Prostate gland (tissue), 2 donors: Measurements from ENCODE around the gene AK9. TPM values are rescaled to one million over a fixed set of nuclear protein-coding genes. Genes with fewer than 3 reads are reported as not detected.

Experiments used
- DNase-seq: peaks from one replicate; pipeline ENCODE4 v3.0.0-alpha.2; 2019; ENCODE audit warnings: low spot score
- H3K27ac ChIP-seq, 2 donors: fragments of 200-600 bp; sonication (generic); 2 replicates each; pipeline ENCODE4 v1.5.1; 2017 to 2019
- H3K27me3 ChIP-seq: fragments of 200-600 bp; sonication (generic); replicated peaks from 2 replicates; pipeline ENCODE4 v1.5.1; 2019; ENCODE audit not compliant: insufficient read depth
- H3K36me3 ChIP-seq, 2 donors: fragments of 200-600 bp; sonication (generic); 1 replicate in 1 of 2; 2 replicates in 1 of 2; pipeline versions ENCODE4 v1.5.1 to v1.8.1; 2017 to 2019
- H3K4me1 ChIP-seq: fragments of 200-600 bp; sonication (generic); replicated peaks from 2 replicates; pipeline ENCODE4 v1.5.1; 2019
- H3K4me3 ChIP-seq, 2 donors: fragments of 200-600 bp; sonication (generic); 2 replicates each; pipeline ENCODE4 v1.5.1; 2017 to 2019
- H3K9me3 ChIP-seq: fragments of 200-600 bp; sonication (generic); 2 replicates; pipeline ENCODE4 v1.5.1; 2017
- CTCF ChIP-seq, 4 experiments: fragments of 200-600 bp in 2 of 4; fragments of 450-650 bp in 2 of 4; sonication (generic) in 2 of 4; IDR thresholded peaks; 1 replicate in 3 of 4; 2 replicates in 1 of 4; pipeline ENCODE4 v1.5.1; 2016 to 2019; ENCODE audit warnings: antibody characterized with exemption in 4 of 4, mild to moderate bottlenecking in 2 of 4, moderate library complexity in 2 of 4
- POLR2A ChIP-seq: fragments of 450-650 bp; IDR thresholded peaks from one replicate; pipeline ENCODE4 v1.6.1; 2016; ENCODE audit warnings: antibody characterized with exemption, mild to moderate bottlenecking
- POLR2AphosphoS5 ChIP-seq: sonication (generic); formaldehyde crosslinking; IDR thresholded peaks from one replicate; pipeline ENCODE4 v1.6.1; 2017; ENCODE audit warnings: antibody characterized with exemption
- WGBS: methylation state at CpG from one replicate; pipeline ENCODE4 v1.1.5; 2018; 5-methylcytosine and 5-hydroxymethylcytosine counted together
- intact Hi-C: fragments of 100-400 bp; cut with DNase I; formaldehyde crosslinking; loops from one replicate; pipeline ENCODE4 v1.14.2; 2022
- total RNA-seq, 2 donors: library from RNA; depleted of rRNA; stranded (reverse); fragments of >200 nt; gene quantifications; one replicate each; pipeline ENCODE4 v1.1.0, GENCODE V29; 2016

AK9 gene
- total RNA-seq, 2 donors from 2014 or later = 4.5 to 22.0 TPM

DNA sequence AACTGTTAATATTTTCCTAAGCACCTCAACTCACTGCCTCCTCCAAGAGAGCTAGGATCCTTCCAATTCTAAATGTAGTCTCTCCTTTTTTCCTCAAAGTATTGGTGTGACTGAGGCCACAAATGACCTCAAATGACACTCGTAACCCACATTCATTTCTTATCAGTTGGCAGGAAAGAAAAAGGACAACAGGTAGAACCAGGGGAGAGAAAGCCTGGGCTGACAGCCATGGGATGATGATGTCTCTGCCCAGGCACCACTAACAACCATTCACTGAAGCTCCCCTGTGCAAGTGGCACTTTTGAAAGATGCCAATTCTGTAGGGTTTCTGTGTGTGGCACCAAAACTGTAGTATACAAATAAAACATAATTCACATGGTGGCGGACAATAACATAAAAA lies 215.4 kb downstream of the AK9 start:
- no peaks in the 10 kb centered on the region for H3K9me3 ChIP-seq
- no peak overlapping the region for H3K27ac ChIP-seq
- H3K4me3 ChIP-seq = no peak overlapping the region
- no peak for DNase-seq
- intact Hi-C loops = no loop called here
- H3K27me3 ChIP-seq = no peaks in the 10 kb centered on the region
- no peak for TF ChIP-seq POLR2AphosphoS5
- no peak for TF ChIP-seq CTCF (IDR thresholded peaks at IDR 0.05)
- no peak for TF ChIP-seq POLR2A
- H3K4me1 ChIP-seq = peaks cover 4% of the 10 kb centered on the region
- WGBS = 84% methylated on average over 2 of the region's 2 CpGs
- H3K36me3 ChIP-seq = peaks cover 0 to 7% of the 10 kb centered on the region in 2 donors

GRCh38 chr6:109474995-109475394 lies 216.0 kb downstream of the AK9 start:
- peaks cover 0 to 7% of the 10 kb centered on the region in 2 donors for H3K36me3 ChIP-seq
- no peaks in the 10 kb centered on the region for H3K4me1 ChIP-seq
- no peak overlapping the region for H3K4me3 ChIP-seq
- intact Hi-C loops = no loop called here
- WGBS = 89% methylated on average over 4 of the region's 4 CpGs
- no peaks in the 10 kb centered on the region for H3K27me3 ChIP-seq
- no peak overlapping the region for H3K27ac ChIP-seq
- H3K9me3 ChIP-seq = no peaks in the 10 kb centered on the region
- DNase-seq = no peak
- TF ChIP-seq CTCF (IDR thresholded peaks at IDR 0.05) (no peak), POLR2AphosphoS5 (no peak), POLR2A (no peak)

GRCh38 chr6:109473120-109473519 lies 217.9 kb downstream of the AK9 start:
- intact Hi-C loops = no loop called here
- TF ChIP-seq CTCF (IDR thresholded peaks at IDR 0.05) (no peak), POLR2A (no peak), POLR2AphosphoS5 (no peak)
- no peak for DNase-seq
- Histone ChIP-seq H3K27ac (no peak overlapping the region), H3K4me3 (no peak overlapping the region), H3K36me3 (peaks cover 0 to 7% of the 10 kb centered on the region in 2 donors), H3K27me3 (no peaks in the 10 kb centered on the region), H3K4me1 (no peaks in the 10 kb centered on the region), H3K9me3 (no peaks in the 10 kb centered on the region)
- 90% methylated on average over 3 of the region's 3 CpGs for WGBS

DNA sequence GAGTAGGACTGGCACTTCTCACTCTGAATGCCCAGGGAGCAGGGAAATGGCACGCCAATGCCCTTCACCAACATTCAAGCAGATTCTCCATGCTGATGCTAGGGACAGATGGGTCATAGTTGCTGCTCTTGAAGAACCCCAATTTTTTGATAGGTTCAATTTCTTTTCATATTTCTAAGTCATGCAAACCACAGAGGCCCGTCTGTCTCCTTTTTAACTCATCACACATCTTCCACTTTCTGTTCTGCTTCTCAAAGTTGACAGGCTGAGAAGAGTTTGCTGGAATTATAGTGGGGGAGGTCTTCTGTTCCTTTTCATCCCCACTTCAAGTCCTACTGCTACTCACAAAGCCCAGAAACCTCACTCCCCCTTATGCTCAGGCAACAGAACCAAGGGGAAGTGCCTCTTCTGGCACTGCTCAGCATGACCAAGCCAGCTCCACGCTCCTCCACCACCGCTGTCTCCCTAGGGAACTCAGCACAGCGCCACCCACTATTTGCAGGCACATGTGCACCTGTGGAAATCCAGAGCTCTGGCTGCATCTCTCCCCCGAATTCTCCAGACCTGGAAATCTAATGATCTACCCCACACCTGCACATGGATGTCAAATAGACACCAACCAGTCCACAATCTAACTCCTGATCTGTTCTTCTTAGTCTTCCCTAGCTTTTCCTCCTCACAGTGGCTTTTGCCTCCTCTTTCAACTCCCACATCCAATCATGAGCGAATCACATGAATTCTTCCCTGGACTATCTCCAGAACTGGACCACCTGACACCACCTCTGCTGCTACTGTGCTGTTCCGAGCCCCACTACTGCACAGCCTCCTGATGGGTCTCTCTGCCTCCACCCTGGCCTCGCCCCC lies 218.6 kb downstream of the AK9 start:
- Histone ChIP-seq H3K36me3 (peaks cover 0 to 7% of the 10 kb centered on the region in 2 donors), H3K4me1 (no peaks in the 10 kb centered on the region), H3K4me3 (no peak overlapping the region), H3K27me3 (no peaks in the 10 kb centered on the region), H3K27ac (no peak overlapping the region), H3K9me3 (no peaks in the 10 kb centered on the region)
- intact Hi-C loops = no loop called here
- no peak for TF ChIP-seq POLR2AphosphoS5
- no peak for TF ChIP-seq POLR2A
- no peak for TF ChIP-seq CTCF (IDR thresholded peaks at IDR 0.05)
- DNase-seq = no peak
- WGBS = 94% methylated on average over 9 of the region's 9 CpGs
